Loucy (cell line): ENCODE results near the gene DRD4.

Source experiments
- H2AFZ ChIP-seq: fragments of 200-600 bp; sonication (generic); 2 replicates; pipeline ENCODE4 v1.6.0; 2016; ENCODE audit warnings: antibody characterized with exemption, mild to moderate bottlenecking, low read length, moderate library complexity
- H3F3A ChIP-seq: fragments of 200-600 bp; 2 replicates; pipeline ENCODE4 v1.6.0; 2016; ENCODE audit warnings: antibody characterized with exemption, low read depth, mild to moderate bottlenecking
- H3K27me3 ChIP-seq: fragments of 200-600 bp; sonication (generic); 2 replicates; pipeline ENCODE4 v1.6.1; 2014; ENCODE audit warnings: low read length, mild to moderate bottlenecking; ENCODE audit not compliant: insufficient read depth, poor library complexity, severe bottlenecking
- H3K36me3 ChIP-seq: fragments of 200-600 bp; sonication (generic); 2 replicates; pipeline ENCODE4 v1.6.1; 2016; ENCODE audit warnings: low read length; ENCODE audit not compliant: insufficient read depth
- H3K4me1 ChIP-seq: fragments of 200-600 bp; sonication (generic); 2 replicates; pipeline ENCODE4 v1.5.1; 2014; ENCODE audit warnings: low read length, mild to moderate bottlenecking; ENCODE audit not compliant: insufficient read depth, poor library complexity, severe bottlenecking
- H3K4me2 ChIP-seq: fragments of 200-600 bp; sonication (generic); 2 replicates; pipeline ENCODE4 v1.6.0; 2014; ENCODE audit warnings: antibody characterized with exemption, low read length, low read depth, mild to moderate bottlenecking; ENCODE audit not compliant: poor library complexity, severe bottlenecking
- H3K4me3 ChIP-seq: fragments of 200-600 bp; sonication (generic); 2 replicates; pipeline ENCODE4 v1.5.1; 2014; ENCODE audit warnings: low read length, mild to moderate bottlenecking, mixed read lengths; ENCODE audit not compliant: poor library complexity, severe bottlenecking
- H3K79me2 ChIP-seq: fragments of 200-600 bp; sonication (generic); 2 replicates; pipeline ENCODE4 v1.6.1; 2014; ENCODE audit warnings: low read length; ENCODE audit not compliant: insufficient read depth
- H3K9ac ChIP-seq: fragments of 200-600 bp; sonication (generic); 2 replicates; pipeline ENCODE4 v1.6.0; 2014; ENCODE audit warnings: mild to moderate bottlenecking, low read depth, low read length, moderate library complexity; ENCODE audit not compliant: poor library complexity, severe bottlenecking
- H3K9me2 ChIP-seq: fragments of 200-600 bp; sonication (generic); replicated peaks from 2 replicates; pipeline ENCODE4 v1.6.1; 2016; ENCODE audit warnings: low read depth, low read length, mixed read lengths
- H3K9me3 ChIP-seq: fragments of 200-600 bp; sonication (generic); 2 replicates; pipeline ENCODE4 v1.6.1; 2014; ENCODE audit warnings: mild to moderate bottlenecking, antibody characterized with exemption, low read length, low read depth; ENCODE audit not compliant: insufficient read depth
- H4K20me1 ChIP-seq: fragments of 200-600 bp; sonication (generic); 2 replicates; pipeline ENCODE4 v1.6.0; 2014; ENCODE audit warnings: antibody characterized with exemption, low read length, mild to moderate bottlenecking; ENCODE audit not compliant: insufficient read depth, poor library complexity, severe bottlenecking
- CTCF ChIP-seq: fragments of 200-600 bp; sonication (generic); conservative IDR thresholded peaks from 2 replicates; pipeline ENCODE4 v1.5.1; 2014; ENCODE audit warnings: mild to moderate bottlenecking, antibody characterized with exemption, low read length
- EZH2phosphoT487 ChIP-seq: fragments of 200-600 bp; IDR thresholded peaks from 2 replicates; pipeline ENCODE4 v1.6.1; 2018; ENCODE audit warnings: antibody characterized with exemption, mild to moderate bottlenecking, moderate library complexity, borderline replicate concordance

Gene DRD4

GRCh38 chr11:680476-680875, 43.4 kb downstream of the DRD4 start:
- H3K9me2 ChIP-seq, result no peaks in the 10 kb centered on the region
- no peak overlapping the region for H3K4me3 ChIP-seq
- H3K4me1 ChIP-seq, result no peaks in the 10 kb centered on the region
- H3K9me3 ChIP-seq, result no peaks in the 10 kb centered on the region
- H3K79me2 ChIP-seq, result no peaks in the 10 kb centered on the region
- H3K4me2 ChIP-seq, result no peak overlapping the region
- H4K20me1 ChIP-seq, result peaks cover 3% of the 10 kb centered on the region
- H3K27me3 ChIP-seq, result no peaks in the 10 kb centered on the region
- H2AFZ ChIP-seq, result no peak overlapping the region
- H3K9ac ChIP-seq, result no peak overlapping the region
- no peaks in the 10 kb centered on the region for H3F3A ChIP-seq
- TF ChIP-seq CTCF, result no peak
- no peak for TF ChIP-seq EZH2phosphoT487
- H3K36me3 ChIP-seq, result peaks cover 39% of the 10 kb centered on the region; the same call in 1 of the 2 replicates

DNA sequence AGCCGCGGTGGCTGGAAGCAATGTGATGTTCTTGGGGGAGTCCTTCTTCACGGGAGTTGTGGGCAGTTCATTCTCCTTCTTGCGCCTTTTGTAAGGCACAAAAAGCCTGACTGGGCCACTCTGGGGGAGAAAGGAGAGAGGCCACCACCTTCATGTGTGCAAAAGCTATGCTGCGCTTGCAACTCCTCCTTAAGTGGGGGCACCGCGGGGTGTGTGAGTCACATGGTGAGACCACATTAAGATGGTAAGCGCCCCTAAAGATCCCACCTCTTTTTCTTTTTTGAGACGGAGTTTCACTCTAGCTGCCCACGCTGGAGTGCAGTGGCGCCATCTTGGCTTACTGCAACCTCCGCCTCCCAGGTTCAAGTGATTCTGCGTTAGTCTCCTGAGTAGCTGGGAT, 43.9 kb downstream of the DRD4 start:
- Histone ChIP-seq H3K27me3 (no peaks in the 10 kb centered on the region), H2AFZ (no peak overlapping the region)
- TF ChIP-seq CTCF, result no peak
- TF ChIP-seq EZH2phosphoT487, result no peak

GRCh38 chr11:686451-687243, 49.6 kb downstream of the DRD4 start:
- peaks cover 16% of the 10 kb centered on the region for H4K20me1 ChIP-seq
- no peak overlapping the region for H3K4me3 ChIP-seq
- peaks cover 3% of the 10 kb centered on the region; the same call in 1 of the 2 replicates for H3F3A ChIP-seq
- peaks cover 47% of the 10 kb centered on the region; the same call in 1 of the 2 replicates for H3K36me3 ChIP-seq
- H3K9ac ChIP-seq, result no peak overlapping the region
- H3K4me2 ChIP-seq, result no peak overlapping the region
- H3K79me2 ChIP-seq, result peaks cover 22% of the 10 kb centered on the region
- H2AFZ ChIP-seq, result no peak overlapping the region
- H3K4me1 ChIP-seq, result peaks cover 31% of the 10 kb centered on the region
- no peaks in the 10 kb centered on the region for H3K9me2 ChIP-seq
- TF ChIP-seq CTCF, result no peak
- TF ChIP-seq EZH2phosphoT487, result no peak
- no peaks in the 10 kb centered on the region for H3K27me3 ChIP-seq
- H3K9me3 ChIP-seq, result no peaks in the 10 kb centered on the region

More for the DNA sequence above, 43.9 kb downstream of the DRD4 start:
- H3K9me3 ChIP-seq, result no peaks in the 10 kb centered on the region
- no peaks in the 10 kb centered on the region for H3K9me2 ChIP-seq
- no peaks in the 10 kb centered on the region for H3K4me1 ChIP-seq
- H4K20me1 ChIP-seq, result peaks cover 3% of the 10 kb centered on the region
- H3F3A ChIP-seq, result no peaks in the 10 kb centered on the region
- no peak overlapping the region for H3K9ac ChIP-seq
- no peak overlapping the region for H3K4me2 ChIP-seq
- H3K79me2 ChIP-seq, result no peaks in the 10 kb centered on the region
- H3K36me3 ChIP-seq, result peaks cover 39% of the 10 kb centered on the region; the same call in 1 of the 2 replicates
- H3K4me3 ChIP-seq, result no peak overlapping the region
